IMR-90 (cell line): ENCODE results near the gene CNTN4. TPM values are rescaled to one million over a fixed set of nuclear protein-coding genes. Genes with fewer than 3 reads are reported as not detected.

ENCODE experiments used
- ATAC-seq: fragments of 200-7000 bp; cut with Tn5 transposase; 2 replicates; pipeline ENCODE4 v1.9.1; 2020; ENCODE audit warnings: low read depth, mild to moderate bottlenecking, moderate library complexity
- BruUV-seq: library from RNA; stranded (reverse); fragments of 400-500 nt; replicated peaks from 2 replicates; lab custom pipeline; 2021; lab: Mats Ljungman, UMichigan
- CTCF ChIA-PET: fragments of 300-600 bp; formaldehyde crosslinking; extraction: SDS; loops from one replicate; lab custom pipeline; 2021; ENCODE audit warnings: antibody characterized with exemption; lab: Yijun Ruan, JAX
- POLR2A ChIA-PET: fragments of 300-600 bp; sonication (Branson Sonifier 250); formaldehyde crosslinking; loops from one replicate; lab custom pipeline; 2022; ENCODE audit warnings: antibody characterized with exemption; ENCODE audit not compliant: unreplicated experiment; lab: Charles Lee
- DNase-seq: peaks from one replicate; pipeline ENCODE4 v3.0.0; 2013
- H2AFZ ChIP-seq: replicated peaks from 2 replicates; pipeline ENCODE3; 2013; ENCODE audit warnings: low read length, mild to moderate bottlenecking; ENCODE audit not compliant: poor library complexity
- H2AK5ac ChIP-seq: 2 replicates; pipeline ENCODE4 v1.6.1; 2013; ENCODE audit warnings: low read depth, low read length, inconsistent platforms
- H2AK9ac ChIP-seq: replicated peaks from 2 replicates; pipeline ENCODE3; 2013; ENCODE audit warnings: mild to moderate bottlenecking, low read depth, low read length, moderate library complexity; ENCODE audit not compliant: poor library complexity
- H2BK120ac ChIP-seq: 2 replicates; pipeline ENCODE4 v1.6.1; 2013; ENCODE audit warnings: low read depth, low read length, inconsistent platforms
- H2BK15ac ChIP-seq: 3 replicates; pipeline ENCODE4 v1.6.1; 2013; ENCODE audit warnings: low read depth, low read length, inconsistent platforms
- H2BK20ac ChIP-seq: 2 replicates; pipeline ENCODE4 v1.6.1; 2013; ENCODE audit warnings: low read depth, mild to moderate bottlenecking, inconsistent platforms, low read length, moderate library complexity
- H2BK5ac ChIP-seq: 2 replicates; pipeline ENCODE4 v1.6.1; 2013; ENCODE audit warnings: mild to moderate bottlenecking, low read depth, low read length, inconsistent platforms; ENCODE audit not compliant: poor library complexity, severe bottlenecking
- H3K14ac ChIP-seq: replicated peaks from 2 replicates; pipeline ENCODE4 v1.6.1; 2013; ENCODE audit warnings: low read depth, low read length, inconsistent platforms
- H3K18ac ChIP-seq: 2 replicates; pipeline ENCODE4 v1.6.1; 2013; ENCODE audit warnings: low read depth, low read length, control low read depth
- H3K23ac ChIP-seq: 2 replicates; pipeline ENCODE4 v1.6.1; 2013; ENCODE audit warnings: low read depth, low read length, inconsistent platforms
- H3K27ac ChIP-seq: 2 replicates; pipeline ENCODE4 v1.5.1; 2013; ENCODE audit warnings: mild to moderate bottlenecking, control low read depth, low read length; ENCODE audit not compliant: insufficient read depth
- H3K27me3 ChIP-seq: 2 replicates; pipeline ENCODE4 v1.6.1; 2013; ENCODE audit warnings: low read length; ENCODE audit not compliant: control insufficient read depth, insufficient read depth
- H3K36me3 ChIP-seq: 2 replicates; pipeline ENCODE4 v1.6.1; 2013; ENCODE audit warnings: low read length, mixed read lengths; ENCODE audit not compliant: control insufficient read depth, insufficient read depth
- H3K4ac ChIP-seq: 2 replicates; pipeline ENCODE4 v1.6.1; 2013; ENCODE audit warnings: low read depth, low read length, inconsistent platforms
- H3K4me1 ChIP-seq: 2 replicates; pipeline ENCODE4 v1.6.1; 2013; ENCODE audit warnings: low read length, mixed read lengths; ENCODE audit not compliant: control insufficient read depth, insufficient read depth
- H3K4me2 ChIP-seq: 2 replicates; pipeline ENCODE4 v1.6.1; 2013; ENCODE audit warnings: low read depth, mild to moderate bottlenecking, control low read depth, low read length, moderate library complexity
- H3K4me3 ChIP-seq: 2 replicates; pipeline ENCODE4 v1.5.1; 2013; ENCODE audit warnings: low read depth, mild to moderate bottlenecking, control low read depth, low read length, moderate library complexity; ENCODE audit not compliant: insufficient read depth
- H3K56ac ChIP-seq: 2 replicates; pipeline ENCODE4 v1.6.1; 2013; ENCODE audit warnings: low read length, inconsistent platforms; ENCODE audit not compliant: insufficient read depth; ENCODE audit errors: extremely low read depth
- H3K79me1 ChIP-seq, 2 experiments: 2 replicates each; pipeline ENCODE4 v1.6.1; 2013; ENCODE audit warnings: low read length in 2 of 2, inconsistent platforms in 1 of 2, low read depth in 1 of 2
- H3K9ac ChIP-seq: 2 replicates; pipeline ENCODE4 v1.6.1; 2013; ENCODE audit warnings: low read depth, low read length, control low read depth
- H3K9me1 ChIP-seq: 2 replicates; pipeline ENCODE4 v1.6.1; 2013; ENCODE audit warnings: low read length, inconsistent platforms; ENCODE audit not compliant: insufficient read depth
- H3K9me3 ChIP-seq: 2 replicates; pipeline ENCODE4 v1.6.1; 2013; ENCODE audit warnings: low read length; ENCODE audit not compliant: control insufficient read depth, insufficient read depth
- H4K20me1 ChIP-seq: 2 replicates; pipeline ENCODE4 v1.6.1; 2013; ENCODE audit warnings: low read length, inconsistent platforms; ENCODE audit not compliant: insufficient read depth
- H4K5ac ChIP-seq: 2 replicates; pipeline ENCODE4 v1.6.1; 2013; ENCODE audit warnings: mild to moderate bottlenecking, low read depth, low read length, control low read depth
- H4K8ac ChIP-seq, 2 experiments: 2 replicates each; pipeline ENCODE4 v1.6.1; 2013; ENCODE audit warnings: low read depth in 2 of 2, low read length in 2 of 2, control low read depth in 1 of 2, inconsistent platforms in 1 of 2
- H4K91ac ChIP-seq: 2 replicates; pipeline ENCODE4 v1.6.1; 2013; ENCODE audit warnings: low read depth, low read length, inconsistent platforms; ENCODE audit not compliant: insufficient read depth
- CEBPB ChIP-seq: IDR thresholded peaks from 2 replicates; pipeline ENCODE4 v1.6.1; 2012; ENCODE audit warnings: low read depth, low read length, improper control_type of control experiment
- CHD1 ChIP-seq: IDR thresholded peaks from 2 replicates; pipeline ENCODE4 v1.6.1; 2012; ENCODE audit warnings: low read depth, low read length, improper control_type of control experiment
- FOS ChIP-seq: fragments of 150-350 bp; IDR thresholded peaks from 2 replicates; pipeline ENCODE4 v1.6.1; 2016; ENCODE audit warnings: low read depth, low read length
- MAFK ChIP-seq: IDR thresholded peaks from 2 replicates; pipeline ENCODE4 v1.6.1; 2012; ENCODE audit warnings: low read depth, low read length, improper control_type of control experiment
- MAZ ChIP-seq: IDR thresholded peaks from 2 replicates; pipeline ENCODE4 v1.6.1; 2012; ENCODE audit warnings: low read depth, mild to moderate bottlenecking, low read length, improper control_type of control experiment, moderate library complexity, borderline replicate concordance
- MXI1 ChIP-seq: IDR thresholded peaks from 2 replicates; pipeline ENCODE4 v1.6.1; 2012; ENCODE audit warnings: low read depth, mild to moderate bottlenecking, low read length, moderate library complexity, borderline replicate concordance
- NFE2L2 ChIP-seq: fragments of 150-350 bp; IDR thresholded peaks from 2 replicates; pipeline ENCODE4 v1.6.1; 2016; ENCODE audit warnings: low read depth, mild to moderate bottlenecking, low read length
- POLR2A ChIP-seq: IDR thresholded peaks from 2 replicates; pipeline ENCODE4 v1.6.1; 2012; ENCODE audit warnings: mild to moderate bottlenecking, low read depth, low read length
- RAD21 ChIP-seq: IDR thresholded peaks from 2 replicates; pipeline ENCODE4 v1.6.1; 2012; ENCODE audit warnings: low read length, improper control_type of control experiment
- RCOR1 ChIP-seq: IDR thresholded peaks from 2 replicates; pipeline ENCODE4 v1.6.1; 2012; ENCODE audit warnings: mild to moderate bottlenecking, low read length, improper control_type of control experiment; ENCODE audit not compliant: insufficient replicate concordance
- RFX5 ChIP-seq: IDR thresholded peaks from 2 replicates; pipeline ENCODE4 v1.8.0; 2012; ENCODE audit warnings: low read depth, mild to moderate bottlenecking, low read length, moderate library complexity
- USF2 ChIP-seq: fragments of 150-350 bp; IDR thresholded peaks from 2 replicates; pipeline ENCODE4 v1.6.1; 2017; ENCODE audit warnings: mild to moderate bottlenecking, antibody characterized with exemption, low read length, low read depth
- WGBS, 2 experiments: methylation state at CpG; one replicate each; pipeline versions ENCODE4 v1.1.5 to v1.1.7; 2013; ENCODE audit warnings: missing lambda C conversion rate in 2 of 2; ENCODE audit not compliant: insufficient read length in 1 of 2; ENCODE audit errors: extremely low coverage in 2 of 2; 5-methylcytosine and 5-hydroxymethylcytosine counted together
- dilution Hi-C: fragments of 300-500 bp; cut with HindIII; formaldehyde crosslinking; loops from one replicate; pipeline ENCODE4 v1.14.3; 2018; ENCODE audit warnings: low sequenced_read_pairs; ENCODE audit not compliant: unreplicated experiment
- in situ Hi-C: fragments of 300-500 bp; cut with MboI; formaldehyde crosslinking; loops from 3 replicates; pipeline ENCODE4 v1.14.3; 2019; ENCODE audit warnings: low sequenced_read_pairs, inconsistent platforms, mixed read lengths
- intact Hi-C: fragments of 100-400 bp; cut with micrococcal nuclease; formaldehyde crosslinking; loops from 2 replicates; pipeline ENCODE4 v1.10.0; 2022
- polyA plus RNA-seq, 3 experiments: library from polyadenylated mRNA; depleted of rRNA; stranded (reverse); fragments of >200 nt; gene quantifications; 2 replicates each; pipeline ENCODE4 v1.2.3, GENCODE V29; 2012; ENCODE audit warnings: low replicate concordance in 1 of 3
- total RNA-seq: library from RNA; depleted of rRNA; stranded (reverse); fragments of >200 nt; gene quantifications from 2 replicates; pipeline ENCODE4 v1.2.3, GENCODE V29; 2012
- TF ChIP-seq, protein P1 (sequence below): fragments of 150-350 bp; IDR thresholded peaks from 2 replicates; pipeline ENCODE4 v1.6.1; 2016; ENCODE audit warnings: low read depth, mild to moderate bottlenecking, low read length, moderate library complexity, borderline replicate concordance

The CNTN4 gene
- total and polyA plus RNA-seq, 2 of the 4 experiments (the other 2 are of a cell fraction) = under 0.01 TPM; not detected in 1

DNA sequence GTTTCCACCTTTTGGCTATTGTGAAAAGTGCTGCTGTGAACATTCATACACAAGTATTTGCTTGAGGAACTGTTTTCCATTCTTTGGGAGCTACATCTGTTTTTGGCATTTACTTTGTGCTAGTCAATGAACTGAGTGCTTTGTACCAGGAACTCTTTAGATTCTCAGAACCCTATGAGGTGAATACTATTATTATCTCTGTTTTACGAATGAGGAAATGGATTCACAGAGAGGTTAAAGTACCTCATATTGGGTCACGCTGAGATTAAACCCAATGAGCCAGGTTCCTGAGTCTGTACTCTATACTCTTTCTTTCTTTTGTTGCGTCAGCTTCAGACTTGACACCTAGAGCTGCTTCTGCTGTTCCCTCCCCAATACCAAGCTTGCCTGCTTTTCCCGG is 358.1 kb downstream of the CNTN4 start:
- Histone ChIP-seq H4K20me1 (no peaks in the 10 kb centered on the region), H3K36me3 (no peaks in the 10 kb centered on the region), H2AK9ac (no peak overlapping the region), H2BK120ac (no peak overlapping the region), H3K9me1 (no peaks in the 10 kb centered on the region), H2BK20ac (no peak overlapping the region), H2AK5ac (no peak overlapping the region), H3K4me3 (no peak overlapping the region), H3K4me2 (no peak overlapping the region), H3K79me1 (no peaks in the 10 kb centered on the region), H3K27me3 (no peaks in the 10 kb centered on the region), H3K4ac (no peak overlapping the region), H2BK5ac (no peak overlapping the region), H3K9ac (no peak overlapping the region), H4K8ac (no peak overlapping the region), H4K91ac (no peak overlapping the region), H2BK15ac (no peak overlapping the region), H3K4me1 (no peaks in the 10 kb centered on the region), H4K5ac (no peak overlapping the region), H3K9me3 (peaks cover 5% of the 10 kb centered on the region; the same call in 1 of the 2 replicates), H3K18ac (no peak overlapping the region), H3K27ac (no peak overlapping the region), H3K14ac (no peak overlapping the region), H2AFZ (no peak overlapping the region), H3K23ac (no peak overlapping the region), H3K56ac (no peak overlapping the region)
- no peak for ATAC-seq
- BruUV-seq = no TSS peak
- ChIA-PET POLR2A (no interaction called here), CTCF (no interaction called here)
- WGBS, 2 experiments = 71% methylated on average over 1 of the region's 4 CpGs; no CpG with 5 or more reads in 1 of the 2 experiments
- TF ChIP-seq RCOR1 (no peak), NFE2L2 (no peak), FOS (no peak), MAFK (no peak), CEBPB (no peak), RFX5 (no peak), POLR2A (no peak), USF2 (no peak), CHD1 (no peak), MXI1 (no peak), RAD21 (no peak), MAZ (no peak)
- TF ChIP-seq, protein P1, sequence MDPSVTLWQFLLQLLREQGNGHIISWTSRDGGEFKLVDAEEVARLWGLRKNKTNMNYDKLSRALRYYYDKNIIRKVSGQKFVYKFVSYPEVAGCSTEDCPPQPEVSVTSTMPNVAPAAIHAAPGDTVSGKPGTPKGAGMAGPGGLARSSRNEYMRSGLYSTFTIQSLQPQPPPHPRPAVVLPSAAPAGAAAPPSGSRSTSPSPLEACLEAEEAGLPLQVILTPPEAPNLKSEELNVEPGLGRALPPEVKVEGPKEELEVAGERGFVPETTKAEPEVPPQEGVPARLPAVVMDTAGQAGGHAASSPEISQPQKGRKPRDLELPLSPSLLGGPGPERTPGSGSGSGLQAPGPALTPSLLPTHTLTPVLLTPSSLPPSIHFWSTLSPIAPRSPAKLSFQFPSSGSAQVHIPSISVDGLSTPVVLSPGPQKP = no peak
- in situ Hi-C loops = no loop called here
- DNase-seq = no peak
- dilution Hi-C loops = no loop called here
- intact Hi-C loops = no loop called here
